Ishikawa (cell line): ENCODE data around the gene TMIGD1.
A peak's percentile ranks its signal among the peaks of the same experiment; 100 is the strongest.

Experiments
- CEBPB ChIP-seq: IDR thresholded peaks from 2 replicates; pipeline ENCODE4 v1.6.1; 2012
- CREB1 ChIP-seq: IDR thresholded peaks from 2 replicates; pipeline ENCODE4 v1.6.1; 2012; ENCODE audit warnings: low read depth
- EGR1 ChIP-seq: IDR thresholded peaks from 2 replicates; pipeline ENCODE4 v1.6.1; 2012
- EP300 ChIP-seq: IDR thresholded peaks from 2 replicates; pipeline ENCODE4 v1.6.1; 2012; ENCODE audit warnings: borderline replicate concordance
- FOXM1 ChIP-seq: IDR thresholded peaks from 2 replicates; pipeline ENCODE4 v1.6.1; 2012; ENCODE audit warnings: low read depth, borderline replicate concordance
- MAX ChIP-seq: IDR thresholded peaks from 2 replicates; pipeline ENCODE4 v1.6.1; 2012
- NFIC ChIP-seq: IDR thresholded peaks from 2 replicates; pipeline ENCODE4 v1.6.1; 2012
- RAD21 ChIP-seq: IDR thresholded peaks from 2 replicates; pipeline ENCODE4 v1.6.1; 2012; ENCODE audit warnings: low read depth
- REST ChIP-seq: IDR thresholded peaks from 2 replicates; pipeline ENCODE4 v1.6.1; 2012; ENCODE audit warnings: low read depth, mild to moderate bottlenecking
- TAF1 ChIP-seq: IDR thresholded peaks from 2 replicates; pipeline ENCODE4 v1.6.1; 2012; ENCODE audit warnings: low read depth, mild to moderate bottlenecking
- TCF12 ChIP-seq: IDR thresholded peaks from 2 replicates; pipeline ENCODE4 v1.6.1; 2012; ENCODE audit warnings: low read depth
- TEAD4 ChIP-seq: IDR thresholded peaks from 2 replicates; pipeline ENCODE4 v1.6.1; 2012
- USF1 ChIP-seq: IDR thresholded peaks from 2 replicates; pipeline ENCODE4 v1.6.1; 2012
- YY1 ChIP-seq: IDR thresholded peaks from 2 replicates; pipeline ENCODE4 v1.6.1; 2012; ENCODE audit warnings: low read depth
- ZBTB7A ChIP-seq: IDR thresholded peaks from 2 replicates; pipeline ENCODE4 v1.6.1; 2012; ENCODE audit warnings: low read depth

The TMIGD1 gene

GRCh38 chr17:30345089-30345433 is 11.2 kb upstream of the TMIGD1 start:
- TF ChIP-seq CREB1: no peak
- TF ChIP-seq USF1: no peak
- TF ChIP-seq YY1: no peak
- no peak for TF ChIP-seq TAF1
- TF ChIP-seq ZBTB7A: no peak
- TF ChIP-seq TCF12: no peak
- no peak for TF ChIP-seq MAX
- TF ChIP-seq TEAD4: no peak
- no peak for TF ChIP-seq NFIC
- TF ChIP-seq FOXM1: no peak
- no peak for TF ChIP-seq REST

GRCh38 chr17:30344283-30345088 is 10.6 kb upstream of the TMIGD1 start:
- TF ChIP-seq MAX (no peak), EP300 (no peak), CEBPB (peak; percentile 56)

- TF ChIP-seq CEBPB (no peak), NFIC (no peak), MAX (no peak), EP300 (no peak), TAF1 (no peak), TEAD4 (no peak), TCF12 (no peak)
These were observed 9.9 kb upstream of the TMIGD1 start for GRCh38 chr17:30343796-30344195.

- TF ChIP-seq FOXM1 (no peak), MAX (no peak), TAF1 (no peak), REST (no peak), NFIC (no peak), CEBPB (no peak), ZBTB7A (no peak), TEAD4 (no peak), EGR1 (no peak), RAD21 (no peak), TCF12 (no peak), USF1 (no peak), CREB1 (no peak)
These were observed 7.9 kb upstream of the TMIGD1 start for GRCh38 chr17:30341703-30342249.

GRCh38 chr17:30340801-30341356 is 7.0 kb upstream of the TMIGD1 start:
- no peak for TF ChIP-seq TCF12
- no peak for TF ChIP-seq RAD21

- no peak for TF ChIP-seq TEAD4
- TF ChIP-seq CEBPB: no peak
- no peak for TF ChIP-seq REST
- no peak for TF ChIP-seq ZBTB7A
- no peak for TF ChIP-seq YY1
- TF ChIP-seq TAF1: no peak
- no peak for TF ChIP-seq CREB1
- TF ChIP-seq FOXM1: no peak
- no peak for TF ChIP-seq TCF12
- TF ChIP-seq EGR1: no peak
- TF ChIP-seq NFIC: no peak
- no peak for TF ChIP-seq USF1
- TF ChIP-seq EP300: no peak
- TF ChIP-seq MAX: no peak
- no peak for TF ChIP-seq RAD21
These were observed 5.2 kb upstream of the TMIGD1 start for GRCh38 chr17:30339086-30339485.
